ENCODE results near the gene GATB.

Gene GATB

GRCh38 chr4:151672996-151673395 is 87.8 kb downstream of the GATB start:
- DNase-seq = no peak

- DNase-seq = no peak
Observed at GRCh38 chr4:151671541-151672059, 89.2 kb downstream of the GATB start.

- no peak for DNase-seq
Observed at GRCh38 chr4:151670843-151671242, 90.0 kb downstream of the GATB start.

- no peak for DNase-seq
Observed at GRCh38 chr4:151669990-151670389, 90.8 kb downstream of the GATB start.

- no peak for DNase-seq
Observed at GRCh38 chr4:151668689-151669402, 92.0 kb downstream of the GATB start.

- no peak for DNase-seq
Observed at GRCh38 chr4:151667666-151668065, 93.1 kb downstream of the GATB start.

GRCh38 chr4:151667048-151667447 is 93.8 kb downstream of the GATB start:
- no peak for DNase-seq

GRCh38 chr4:151666501-151666900 is 94.3 kb downstream of the GATB start:
- DNase-seq = no peak

- DNase-seq = no peak
Observed at GRCh38 chr4:151665785-151666127, 95.1 kb downstream of the GATB start.

GRCh38 chr4:151665022-151665784 is 95.6 kb downstream of the GATB start:
- no peak for DNase-seq

- DNase-seq = no peak
Observed at GRCh38 chr4:151664289-151664688, 96.5 kb downstream of the GATB start.

- DNase-seq = no peak
Observed at GRCh38 chr4:151663109-151663508, 97.7 kb downstream of the GATB start.

GRCh38 chr4:151661873-151662272 is 98.9 kb downstream of the GATB start:
- no peak for DNase-seq

- no peak for DNase-seq
Observed at GRCh38 chr4:151660676-151661075, 100.1 kb downstream of the GATB start.

GRCh38 chr4:151659601-151660364 is 101.0 kb downstream of the GATB start:
- no peak for DNase-seq

- no peak for DNase-seq
Observed at GRCh38 chr4:151658959-151659600, 101.7 kb downstream of the GATB start.

GRCh38 chr4:151657896-151658295 is 102.9 kb downstream of the GATB start:
- DNase-seq = no peak

- DNase-seq = no peak
Observed at GRCh38 chr4:151656058-151656457, 104.7 kb downstream of the GATB start.

- DNase-seq = no peak
Observed at GRCh38 chr4:151653548-151653918, 107.3 kb downstream of the GATB start.

GRCh38 chr4:151652841-151653547 is 107.8 kb downstream of the GATB start:
- DNase-seq = no peak

GRCh38 chr4:151651496-151651895 is 109.3 kb downstream of the GATB start:
- DNase-seq = no peak

- no peak for DNase-seq
Observed at GRCh38 chr4:151649479-151649878, 111.3 kb downstream of the GATB start.

Measured in T1000 (cell line).